ENCODE results near the gene DUS1L. TPM values are rescaled to one million over a fixed set of nuclear protein-coding genes. Genes with fewer than 3 reads are reported as not detected.

DUS1L gene
- total RNA-seq, 1 donor from 2014 or later = 74.1 TPM

DNA sequence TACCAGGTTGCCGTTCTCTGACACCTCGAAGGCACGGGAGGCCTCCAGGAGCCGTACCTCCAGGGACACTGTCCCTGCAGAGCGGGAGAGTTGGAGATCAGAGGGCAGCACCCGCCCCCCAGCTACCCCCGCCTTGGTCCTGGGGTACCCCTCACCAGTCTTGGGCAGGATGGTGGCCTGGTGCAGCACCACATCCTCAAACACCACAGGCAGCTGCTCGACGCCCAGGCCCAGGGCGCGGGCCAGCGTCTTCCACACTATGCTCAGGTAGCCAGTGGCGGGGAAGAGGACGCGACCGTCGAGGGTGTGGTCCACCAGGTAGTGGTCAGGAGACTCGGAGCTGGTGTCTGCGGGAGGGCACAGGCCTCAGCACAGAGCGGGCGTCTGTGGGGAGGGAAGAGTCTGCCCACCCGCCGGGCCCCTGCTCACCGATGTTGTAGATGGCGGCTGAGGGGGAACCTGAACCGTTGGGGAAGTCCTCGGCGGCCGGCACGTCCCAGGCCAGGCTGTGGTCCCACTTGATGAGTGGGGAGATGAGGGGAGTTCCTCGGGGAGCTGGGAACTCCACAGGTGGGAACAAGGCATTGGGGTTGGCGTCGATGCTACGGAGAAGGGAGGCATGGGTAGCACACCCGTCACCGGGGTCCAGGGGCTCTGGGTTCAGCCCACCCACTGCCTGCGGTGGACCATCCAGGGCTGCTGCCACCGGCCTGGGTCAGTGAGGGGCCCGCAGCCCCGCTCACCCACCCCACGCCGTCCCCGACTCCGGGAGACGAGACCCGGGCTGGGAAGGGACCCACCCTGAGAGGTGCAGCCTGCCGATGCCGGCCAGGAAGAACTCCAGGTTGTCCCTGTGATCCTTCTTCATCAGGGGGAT is 22.6 kb upstream of the DUS1L start:
- no peak for TF ChIP-seq CTCF (IDR thresholded peaks at IDR 0.05; ENCODE audit: unreplicated experiment)
- Mint-ChIP-seq H3K9me3 (ENCODE audit: unreplicated experiment) (no peaks in the 10 kb centered on the region), H3K36me3 (ENCODE audit: low read depth, unreplicated experiment) (peaks cover under 1% of the 10 kb centered on the region), H3K4me1 (ENCODE audit: unreplicated experiment) (no peaks in the 10 kb centered on the region), H3K27me3 (ENCODE audit: unreplicated experiment) (no peaks in the 10 kb centered on the region), H3K4me3 (ENCODE audit: unreplicated experiment) (no peak overlapping the region), H3K27ac (ENCODE audit: unreplicated experiment) (no peak overlapping the region)
- no peak for DNase-seq (ENCODE audit: low spot score)

DNA sequence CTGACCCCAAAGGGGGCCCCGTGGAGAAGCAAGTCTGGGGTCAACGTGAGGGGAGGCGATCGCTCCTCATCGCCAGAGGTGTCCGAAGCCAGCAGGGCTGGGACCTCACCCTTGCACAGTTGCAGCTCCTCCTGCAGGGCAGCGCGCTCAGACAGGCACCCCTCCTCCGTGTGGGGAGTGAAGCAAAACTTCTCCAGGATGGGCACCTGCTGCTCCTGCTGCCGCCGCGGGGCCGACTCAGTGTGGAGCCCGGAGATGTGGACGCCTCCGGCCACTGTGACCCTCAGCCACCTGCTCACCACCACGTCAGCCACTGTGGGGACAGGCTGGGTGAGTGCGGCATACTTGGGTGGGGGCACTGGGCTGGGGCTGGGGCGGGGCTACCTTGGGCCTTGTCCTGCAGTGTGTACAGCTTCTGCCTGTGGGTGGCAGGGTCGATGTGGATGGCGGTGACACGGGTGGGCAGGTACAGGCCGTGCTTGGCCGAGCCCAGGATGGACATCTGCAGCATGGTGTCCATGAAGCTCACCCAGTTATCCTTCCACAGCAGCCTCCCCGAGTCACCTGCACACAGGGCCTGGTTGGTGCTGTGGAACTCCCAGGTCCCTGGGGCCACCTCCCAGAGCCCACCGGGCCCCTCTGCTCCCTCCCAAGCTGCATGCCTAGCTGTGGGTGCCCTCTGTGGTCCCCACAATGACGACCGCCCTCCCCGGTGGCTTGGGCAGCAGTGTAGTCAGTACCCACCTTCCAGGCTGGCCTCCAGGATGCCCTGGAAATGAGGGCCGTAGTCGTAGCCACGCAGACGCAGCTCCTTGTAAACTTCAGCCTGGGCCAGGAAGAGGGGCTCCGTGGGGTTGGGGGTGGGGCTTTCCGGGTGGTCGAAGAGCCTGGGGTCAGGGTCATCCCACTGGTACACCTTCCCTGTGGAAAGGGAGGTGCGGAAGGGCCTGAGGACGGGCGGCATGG is 21.6 kb upstream of the DUS1L start:
- H3K4me3 Mint-ChIP-seq (ENCODE audit: unreplicated experiment) = no peak overlapping the region
- no peak for TF ChIP-seq CTCF (IDR thresholded peaks at IDR 0.05; ENCODE audit: unreplicated experiment)
- no peaks in the 10 kb centered on the region for H3K36me3 Mint-ChIP-seq (ENCODE audit: low read depth, unreplicated experiment)
- H3K27ac Mint-ChIP-seq (ENCODE audit: unreplicated experiment) = no peak overlapping the region
- H3K27me3 Mint-ChIP-seq (ENCODE audit: unreplicated experiment) = no peaks in the 10 kb centered on the region
- DNase-seq (ENCODE audit: low spot score) = no peak
- no peaks in the 10 kb centered on the region for H3K9me3 Mint-ChIP-seq (ENCODE audit: unreplicated experiment)
- no peaks in the 10 kb centered on the region for H3K4me1 Mint-ChIP-seq (ENCODE audit: unreplicated experiment)

DNA sequence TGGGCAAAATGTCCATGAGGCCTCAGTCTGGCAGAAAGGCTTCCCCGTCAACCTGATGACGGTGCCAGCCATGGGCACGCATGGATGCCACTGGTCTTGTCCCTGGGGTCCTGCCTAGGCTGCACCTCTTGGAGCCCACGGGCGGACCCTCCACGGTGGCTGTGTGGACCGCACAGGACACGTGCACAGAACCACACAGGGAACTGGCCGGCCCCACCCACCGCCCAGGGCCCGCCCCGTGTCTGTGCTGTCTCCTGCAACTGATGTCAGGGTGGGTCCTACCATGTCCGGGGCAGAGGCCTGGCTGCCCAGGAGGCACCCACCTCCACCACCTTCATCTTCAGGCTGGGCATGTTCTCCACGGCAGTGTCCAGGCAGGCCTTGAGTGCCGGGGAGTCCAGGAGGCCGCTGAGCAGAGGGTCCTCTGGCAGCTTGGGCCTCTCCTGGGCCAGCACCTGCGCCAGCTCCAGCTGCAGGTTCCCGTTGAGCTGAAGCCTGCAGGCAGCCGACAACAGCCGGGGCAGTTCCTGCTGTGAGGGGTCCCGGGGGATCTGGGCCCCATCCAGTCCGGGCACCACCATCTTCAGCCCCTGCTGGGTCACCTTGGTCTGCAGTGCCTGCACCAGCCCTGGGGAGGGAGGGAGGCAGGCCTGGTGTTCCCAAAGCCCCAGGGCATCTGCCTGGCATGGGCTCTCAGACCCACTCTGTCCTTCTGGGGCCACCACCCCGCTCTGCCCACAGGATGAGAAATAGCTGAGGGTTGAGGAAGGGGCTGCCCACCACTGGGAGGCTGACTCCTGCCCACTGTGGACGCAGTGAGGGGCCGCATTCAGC is 20.5 kb upstream of the DUS1L start:
- no peaks in the 10 kb centered on the region for H3K27me3 Mint-ChIP-seq (ENCODE audit: unreplicated experiment)
- DNase-seq (ENCODE audit: low spot score) = no peak
- no peaks in the 10 kb centered on the region for H3K9me3 Mint-ChIP-seq (ENCODE audit: unreplicated experiment)
- no peaks in the 10 kb centered on the region for H3K4me1 Mint-ChIP-seq (ENCODE audit: unreplicated experiment)
- TF ChIP-seq CTCF (IDR thresholded peaks at IDR 0.05; ENCODE audit: unreplicated experiment) = no peak
- no peak overlapping the region for H3K27ac Mint-ChIP-seq (ENCODE audit: unreplicated experiment)
- no peaks in the 10 kb centered on the region for H3K36me3 Mint-ChIP-seq (ENCODE audit: low read depth, unreplicated experiment)
- H3K4me3 Mint-ChIP-seq (ENCODE audit: unreplicated experiment) = no peak overlapping the region

DNA sequence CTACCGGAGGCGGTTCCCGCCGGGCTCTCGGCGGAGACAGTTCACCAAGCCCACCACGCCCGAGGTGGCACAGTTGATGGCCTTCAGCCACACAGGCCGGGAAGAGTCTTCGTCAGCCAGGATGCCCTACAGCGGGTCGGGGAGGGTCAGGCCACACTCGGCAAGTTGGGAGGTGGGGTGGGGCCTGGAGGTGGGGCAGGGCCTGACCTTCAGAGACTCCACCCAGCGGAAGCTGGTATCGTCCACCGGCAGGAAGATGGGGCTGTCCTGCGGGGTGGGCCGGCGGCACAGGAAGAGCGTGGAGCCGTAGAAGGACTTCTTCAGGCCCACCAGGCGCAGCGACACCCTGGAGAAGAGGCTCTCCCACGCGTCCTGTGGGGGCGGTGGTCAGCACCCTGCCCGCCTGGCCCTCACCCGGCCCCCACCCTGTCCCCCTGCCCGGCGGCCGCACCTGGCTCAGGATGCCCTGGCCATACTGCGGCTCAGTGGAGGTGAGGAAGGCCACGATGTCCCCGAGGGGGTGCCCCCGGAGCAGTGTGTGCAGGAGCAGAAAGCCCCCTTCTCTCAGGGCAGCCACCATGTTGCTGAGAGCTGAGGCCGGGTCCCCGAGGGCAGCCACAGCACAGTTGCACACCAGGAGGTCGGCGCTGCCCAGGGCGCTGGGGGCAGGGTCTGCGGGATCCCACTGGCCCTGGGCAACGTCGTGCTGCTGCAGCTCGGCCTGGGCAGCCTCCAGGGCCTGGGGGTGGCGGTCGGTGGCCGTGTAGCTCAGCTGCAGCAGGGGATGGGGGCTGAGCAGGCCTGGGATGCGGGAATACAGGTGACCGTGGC is 19.6 kb upstream of the DUS1L start:
- Mint-ChIP-seq H3K9me3 (ENCODE audit: unreplicated experiment) (no peaks in the 10 kb centered on the region), H3K36me3 (ENCODE audit: low read depth, unreplicated experiment) (no peaks in the 10 kb centered on the region)
- TF ChIP-seq CTCF (IDR thresholded peaks at IDR 0.05; ENCODE audit: unreplicated experiment) = no peak

More for the DNA sequence above, 19.6 kb upstream of the DUS1L start:
- H3K4me3 Mint-ChIP-seq (ENCODE audit: unreplicated experiment) = no peak overlapping the region
- no peaks in the 10 kb centered on the region for H3K4me1 Mint-ChIP-seq (ENCODE audit: unreplicated experiment)
- no peak for DNase-seq (ENCODE audit: low spot score)
- H3K27me3 Mint-ChIP-seq (ENCODE audit: unreplicated experiment) = peaks cover 2% of the 10 kb centered on the region
- H3K27ac Mint-ChIP-seq (ENCODE audit: unreplicated experiment) = no peak overlapping the region

All from endothelial cell (in vitro differentiated cells).